NCI-H187 treated with DMSO at 0.1 percent for 48 hours (cell line): ENCODE data around the gene MYRIP.

Source experiments
- DNase-seq: peaks from one replicate; lab custom pipeline; 2025; lab: John Stamatoyannopoulos, UW

Gene MYRIP

GRCh38 chr3:39905788-39906187 lies 96.4 kb downstream of the MYRIP start:
- no peak for DNase-seq

GRCh38 chr3:39907981-39908380 lies 98.6 kb downstream of the MYRIP start:
- DNase-seq: no peak

- no peak for DNase-seq
Observed at GRCh38 chr3:39910135-39910534, 100.7 kb downstream of the MYRIP start.

GRCh38 chr3:39910826-39911464 lies 101.5 kb downstream of the MYRIP start:
- DNase-seq: no peak

- DNase-seq: no peak
Observed at GRCh38 chr3:39911465-39912309, 102.3 kb downstream of the MYRIP start.

- no peak for DNase-seq
Observed at GRCh38 chr3:39915027-39915426, 105.6 kb downstream of the MYRIP start.

- DNase-seq: no peak
Observed at GRCh38 chr3:39917065-39917773, 107.8 kb downstream of the MYRIP start.

- DNase-seq: no peak
Observed at GRCh38 chr3:39919281-39919680, 109.9 kb downstream of the MYRIP start.

- DNase-seq: no peak
Observed at GRCh38 chr3:39920271-39920670, 110.9 kb downstream of the MYRIP start.

GRCh38 chr3:39927479-39927878 lies 118.1 kb downstream of the MYRIP start:
- DNase-seq: no peak

- no peak for DNase-seq
Observed at GRCh38 chr3:39933986-39934693, 124.7 kb downstream of the MYRIP start.

GRCh38 chr3:39934696-39935095 lies 125.3 kb downstream of the MYRIP start:
- DNase-seq: no peak

- DNase-seq: no peak
Observed at GRCh38 chr3:39935261-39935660, 125.9 kb downstream of the MYRIP start.

- no peak for DNase-seq
Observed at GRCh38 chr3:39936848-39937247, 127.4 kb downstream of the MYRIP start.

- DNase-seq: no peak
Observed at GRCh38 chr3:39937315-39937714, 127.9 kb downstream of the MYRIP start.

- DNase-seq: no peak
Observed at GRCh38 chr3:39937874-39938273, 128.5 kb downstream of the MYRIP start.

- DNase-seq: no peak
Observed at GRCh38 chr3:39941931-39942330, 132.5 kb downstream of the MYRIP start.

GRCh38 chr3:39960515-39961191 lies 151.2 kb downstream of the MYRIP start:
- DNase-seq: no peak

- no peak for DNase-seq
Observed at GRCh38 chr3:39961230-39961629, 151.8 kb downstream of the MYRIP start.

- no peak for DNase-seq
Observed at GRCh38 chr3:39962581-39962980, 153.2 kb downstream of the MYRIP start.

GRCh38 chr3:39965461-39965860 lies 156.1 kb downstream of the MYRIP start:
- DNase-seq: no peak

GRCh38 chr3:39965997-39966396 lies 156.6 kb downstream of the MYRIP start:
- no peak for DNase-seq
